GM12891 (cell line): ENCODE data around the gene PLCH2.
"Not testable (repeated sequence)": the region's sequence is repeated elsewhere in the genome, so short reads cannot be mapped to it uniquely, and the experiment has no call there.

ENCODE experiments used
- DNase-seq: peaks from one replicate; pipeline ENCODE4 v3.0.0; 2011; ENCODE audit warnings: low spot score; ENCODE audit not compliant: insufficient read length
- FAIRE-seq: peaks from 2 replicates; lab custom pipeline; 2011; peaks lifted over from hg19 to GRCh38; lab: Jason Lieb, UNC
- PAX5 ChIP-seq: IDR thresholded peaks from 2 replicates; pipeline ENCODE4 v1.6.1; 2011; ENCODE audit warnings: low read length, moderate library complexity, mild to moderate bottlenecking; ENCODE audit not compliant: insufficient read depth, severe bottlenecking
- POLR2A ChIP-seq: IDR thresholded peaks from 2 replicates; pipeline ENCODE4 v1.6.1; 2011; ENCODE audit warnings: low read depth, low read length, control low read depth
- POLR2AphosphoS5 ChIP-seq: IDR thresholded peaks from 2 replicates; pipeline ENCODE4 v1.6.1; 2011; ENCODE audit warnings: low read depth, low read length, control low read depth
- POU2F2 ChIP-seq: IDR thresholded peaks from 2 replicates; pipeline ENCODE4 v1.6.1; 2011; ENCODE audit warnings: low read depth, mild to moderate bottlenecking, control low read depth, low read length, moderate library complexity
- SPI1 ChIP-seq: IDR thresholded peaks from 2 replicates; pipeline ENCODE4 v1.6.1; 2011; ENCODE audit warnings: low read depth, low read length, control low read depth
- TAF1 ChIP-seq: IDR thresholded peaks from 2 replicates; pipeline ENCODE4 v1.6.1; 2011; ENCODE audit warnings: low read depth, low read length, control low read depth

PLCH2 gene

DNA sequence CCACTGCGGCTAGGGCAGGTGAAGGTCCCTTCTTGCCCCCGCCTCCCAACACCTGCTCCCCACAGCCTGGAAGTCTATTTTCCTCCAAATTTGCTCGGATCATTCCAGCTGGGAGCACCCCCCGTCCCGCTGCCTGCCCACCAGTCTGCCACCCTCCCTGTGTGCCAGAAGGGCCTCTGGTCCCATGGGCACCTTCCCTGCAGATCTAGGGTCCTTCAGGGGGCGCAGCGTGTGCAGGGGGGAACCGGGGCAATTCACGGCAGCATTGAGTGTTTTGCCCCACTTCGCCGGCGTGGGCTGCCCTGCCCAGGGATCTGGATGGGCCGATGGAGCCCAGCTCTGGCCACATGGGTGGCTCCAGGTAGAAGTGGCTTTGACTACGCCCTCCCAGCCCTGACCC is 37.4 kb upstream of the PLCH2 start:
- no peak for TF ChIP-seq POLR2AphosphoS5
- TF ChIP-seq PAX5: no peak
- no peak for TF ChIP-seq POLR2A
- no peak for TF ChIP-seq TAF1
- no peak for TF ChIP-seq SPI1
- no peak for TF ChIP-seq POU2F2
- no peak for FAIRE-seq
- no peak for DNase-seq

DNA sequence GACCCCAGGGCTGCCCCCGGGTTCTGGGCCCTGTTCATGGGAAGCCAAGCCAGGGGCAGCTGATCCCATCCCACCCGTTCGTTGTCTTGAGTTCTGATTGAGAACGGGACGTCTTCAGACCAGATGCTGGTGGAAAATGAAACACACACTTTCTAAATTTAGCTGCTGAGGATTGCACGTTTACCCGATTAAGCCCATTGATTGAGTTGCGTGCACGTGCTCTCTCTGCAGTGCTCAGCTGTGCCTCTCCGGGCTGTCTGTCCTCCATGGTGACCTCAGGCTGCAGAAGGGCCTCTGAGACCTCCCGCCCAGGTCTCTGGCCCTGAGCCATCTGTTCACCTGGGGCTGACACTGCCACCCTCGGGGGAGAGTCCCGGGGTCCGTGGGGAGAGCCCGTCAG is 36.7 kb upstream of the PLCH2 start:
- FAIRE-seq (no peak), DNase-seq (no peak)
- no peak for TF ChIP-seq POLR2AphosphoS5
- no peak for TF ChIP-seq PAX5
- TF ChIP-seq SPI1: no peak
- TF ChIP-seq POU2F2: no peak
- no peak for TF ChIP-seq TAF1
- TF ChIP-seq POLR2A: no peak

DNA sequence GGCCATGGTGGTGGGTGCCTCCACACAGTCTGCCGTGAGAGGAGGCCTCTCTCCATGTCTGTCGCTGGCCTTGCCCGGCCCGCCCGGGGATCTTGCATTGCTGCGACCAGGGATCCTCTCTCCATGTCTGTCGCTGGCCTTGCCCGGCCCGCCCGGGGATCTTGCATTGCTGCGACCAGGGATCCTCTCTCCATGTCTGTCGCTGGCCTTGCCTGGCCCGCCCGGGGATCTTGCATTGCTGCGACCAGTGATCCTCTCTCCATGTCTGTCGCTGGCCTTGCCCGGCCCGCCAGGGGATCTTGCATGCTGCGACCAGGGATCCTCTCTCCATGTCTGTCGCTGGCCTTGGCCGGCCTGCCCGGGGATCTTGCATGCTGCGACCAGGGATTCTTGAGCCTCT is 35.7 kb upstream of the PLCH2 start:
- FAIRE-seq: peak; percentile 74
- DNase-seq: not testable (repeated sequence)

DNA sequence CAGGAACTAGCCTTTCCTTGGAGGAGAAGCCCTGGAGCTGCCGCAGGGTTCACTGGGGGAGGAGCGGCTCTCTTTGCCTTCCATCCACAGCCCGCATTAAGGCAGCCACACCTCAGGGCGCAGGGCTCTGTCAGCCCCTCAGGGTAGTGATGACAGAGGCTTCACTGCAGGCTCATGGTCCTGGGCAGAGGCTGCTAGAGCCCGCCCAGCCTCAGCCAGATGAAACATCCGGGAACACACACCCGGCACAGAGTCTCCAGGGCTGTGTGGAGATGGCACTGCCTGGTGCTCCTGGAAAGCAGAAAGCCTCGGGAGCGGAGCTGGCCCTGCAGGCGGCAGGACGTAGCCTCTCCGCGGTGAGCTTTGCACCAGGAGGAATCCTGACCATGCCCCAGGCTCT is 34.3 kb upstream of the PLCH2 start:
- DNase-seq (no peak), FAIRE-seq (no peak)
- TF ChIP-seq POU2F2 (no peak), TAF1 (no peak), PAX5 (no peak), SPI1 (no peak), POLR2A (no peak), POLR2AphosphoS5 (no peak)

DNA sequence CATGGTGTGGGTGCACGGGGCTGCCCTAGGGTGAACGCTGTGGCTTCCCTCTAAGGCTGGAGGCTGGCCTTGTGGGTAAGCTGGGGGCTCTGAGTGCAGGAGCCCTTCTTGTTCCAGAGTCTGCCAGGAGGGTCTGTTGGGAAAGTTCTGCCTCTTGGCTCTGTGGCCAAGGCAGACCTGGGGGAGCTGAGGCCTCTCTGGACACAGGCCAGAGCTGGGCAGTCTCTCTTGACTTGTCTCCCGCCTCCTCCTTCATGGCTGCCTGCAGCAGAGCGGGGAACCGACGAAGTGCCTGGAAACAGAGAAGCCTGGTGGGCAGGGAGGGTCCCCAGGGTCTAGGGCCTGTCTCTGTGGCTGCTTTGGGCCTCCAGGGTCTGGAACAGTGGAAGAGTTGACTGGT is 33.4 kb upstream of the PLCH2 start:
- FAIRE-seq: no peak
- TF ChIP-seq TAF1: no peak
- no peak for DNase-seq

DNA sequence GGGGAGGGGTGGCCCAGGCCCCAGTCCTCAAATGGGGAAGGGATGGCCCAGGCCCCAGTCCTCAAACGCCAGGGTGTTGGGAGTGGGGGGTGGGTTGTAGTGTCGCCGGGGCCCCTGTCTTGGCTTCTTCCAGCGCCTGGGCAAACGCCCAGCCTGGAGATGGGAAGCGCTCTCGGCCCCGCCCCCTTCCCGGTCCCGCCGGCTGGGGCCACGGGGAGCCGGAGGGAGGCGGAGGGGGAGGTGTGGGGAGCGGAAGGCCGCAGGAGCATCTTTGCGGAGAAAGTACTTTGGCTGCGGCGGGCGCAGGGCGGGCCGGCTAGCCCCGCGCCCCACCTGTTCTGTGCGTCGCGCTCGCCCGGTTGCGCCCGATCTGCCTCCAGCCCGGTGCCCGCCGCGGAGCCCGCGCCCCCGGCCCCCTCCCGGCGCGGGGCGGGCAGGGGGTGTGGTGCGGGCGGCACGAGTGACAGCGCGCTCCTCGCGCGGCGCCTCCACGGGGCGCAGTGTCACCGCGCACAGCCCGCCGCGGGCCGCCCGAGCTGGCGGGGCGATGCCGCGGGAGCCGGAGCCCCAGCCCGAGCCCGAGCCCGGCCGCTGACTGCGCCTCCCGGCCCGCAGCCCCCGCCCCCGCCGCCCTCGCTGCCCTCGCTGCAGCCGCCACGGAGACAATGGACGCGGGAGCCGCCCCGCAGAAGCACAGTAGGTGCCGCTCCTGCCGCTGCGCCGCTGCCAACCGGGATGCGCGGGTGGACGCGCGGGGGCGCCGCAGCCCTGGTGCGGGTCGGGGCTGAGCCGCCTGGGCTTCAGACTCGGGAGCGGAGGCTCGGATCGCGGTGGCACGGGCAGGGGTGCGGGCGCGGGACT is 32.6 kb upstream of the PLCH2 start:
- DNase-seq: no peak
- no peak for FAIRE-seq

DNA sequence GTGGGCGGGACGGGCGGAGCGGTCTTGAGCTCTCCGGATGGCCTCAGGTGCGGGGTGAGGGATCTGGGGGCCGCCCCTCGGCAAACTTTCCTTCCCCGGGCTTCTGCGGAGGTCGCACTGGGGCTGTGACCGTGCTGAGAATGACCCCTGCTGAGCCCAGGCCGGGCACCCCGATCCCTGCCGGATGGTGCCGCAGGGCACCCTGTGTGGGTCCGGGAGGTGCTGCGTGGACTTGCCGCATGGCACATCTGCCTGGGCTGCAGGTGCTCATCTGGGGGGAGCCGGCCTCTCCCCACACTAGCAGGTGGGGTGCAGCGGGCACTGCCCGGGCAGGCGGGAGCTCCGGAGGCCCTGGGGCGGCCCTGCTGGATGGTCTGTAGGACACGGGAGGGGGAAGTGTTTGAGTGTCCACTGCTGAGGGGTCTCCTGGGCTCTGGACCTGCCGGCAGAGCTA is 31.9 kb upstream of the PLCH2 start:
- TF ChIP-seq PAX5: no peak
- no peak for TF ChIP-seq POLR2A
- TF ChIP-seq SPI1: no peak
- TF ChIP-seq POLR2AphosphoS5: no peak
- TF ChIP-seq POU2F2: no peak
- TF ChIP-seq TAF1: no peak
- no peak for DNase-seq
- no peak for FAIRE-seq

More for the DNA sequence above, 32.6 kb upstream of the PLCH2 start:
- no peak for TF ChIP-seq SPI1

DNA sequence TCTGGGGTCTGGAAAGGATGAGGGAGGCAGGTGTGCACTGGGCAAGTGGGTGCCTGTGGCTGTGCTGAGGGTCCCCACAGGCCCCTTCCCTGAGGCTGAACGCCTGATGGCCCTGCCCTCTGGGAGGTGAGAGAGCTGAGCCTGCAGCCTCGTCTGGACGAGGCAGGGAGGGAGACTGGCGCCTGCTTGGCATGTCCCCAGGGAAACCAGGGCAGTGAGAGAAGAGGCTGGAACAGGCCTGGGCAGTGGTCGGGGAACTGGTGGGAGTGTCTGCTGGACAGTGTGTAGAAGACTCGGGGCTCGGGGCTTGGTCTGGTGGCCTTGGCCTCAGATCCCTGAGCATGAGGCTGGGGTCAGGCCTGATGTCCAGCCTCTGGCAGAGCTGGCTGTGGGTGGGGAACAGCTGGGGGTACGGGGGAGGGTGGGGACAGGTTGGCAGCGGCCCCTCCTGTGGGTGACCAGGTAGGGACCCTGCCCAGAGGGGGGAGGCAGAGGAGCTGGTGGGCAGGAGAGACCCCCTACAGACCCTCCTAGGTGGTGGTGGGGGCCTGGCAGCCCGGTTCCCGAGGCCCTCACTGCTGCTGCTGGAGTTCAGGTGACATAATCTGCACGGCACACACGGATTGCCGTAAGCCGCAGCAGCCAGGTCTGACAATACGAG is 30.8 kb upstream of the PLCH2 start:
- DNase-seq: no peak
- no peak for FAIRE-seq
- TF ChIP-seq PAX5 (no peak), POU2F2 (no peak), POLR2AphosphoS5 (no peak), POLR2A (no peak)

DNA sequence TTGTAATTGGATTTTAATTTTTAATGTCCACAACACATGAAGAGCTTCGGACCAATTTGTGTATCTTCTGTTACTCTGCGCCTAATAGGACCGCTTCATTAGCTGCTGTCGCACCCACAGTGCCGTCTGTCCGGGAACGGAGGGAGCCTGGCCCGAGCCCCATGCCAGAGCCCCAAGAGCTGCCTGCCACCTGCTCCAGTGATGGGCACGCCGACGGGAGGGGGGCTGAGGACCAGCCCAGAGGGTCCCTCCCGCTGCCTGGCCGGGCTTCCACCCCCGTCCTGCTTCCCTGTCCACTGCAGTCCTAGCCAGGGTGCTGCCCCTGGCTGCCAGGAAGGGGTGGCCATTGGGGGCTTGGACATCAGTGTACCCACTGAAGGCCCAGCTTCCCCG is 30.3 kb upstream of the PLCH2 start:
- no peak for DNase-seq
- FAIRE-seq: no peak
- TF ChIP-seq POLR2AphosphoS5 (no peak), PAX5 (no peak), SPI1 (no peak), TAF1 (no peak), POU2F2 (no peak), POLR2A (no peak)

DNA sequence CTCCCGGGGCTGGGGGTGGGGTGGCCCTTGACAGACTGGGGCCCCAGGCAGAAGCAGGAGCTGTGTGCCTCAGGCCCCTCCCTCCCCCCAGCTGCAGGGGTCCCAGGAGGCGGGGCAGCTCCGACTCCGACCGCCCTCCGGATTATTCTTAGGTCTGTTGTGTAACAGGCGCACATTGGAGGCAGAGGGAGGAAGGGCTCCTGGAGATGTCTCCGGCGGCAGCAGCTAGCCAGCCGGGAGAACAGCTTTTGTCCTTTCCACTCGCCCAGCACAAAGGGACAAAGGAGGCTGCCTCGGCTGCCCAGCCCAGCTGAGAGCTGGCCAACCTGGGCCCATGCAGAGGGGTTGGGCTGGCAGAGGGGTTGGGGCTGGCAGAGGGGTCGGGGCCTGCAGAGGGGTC is 29.7 kb upstream of the PLCH2 start:
- DNase-seq: no peak
- TF ChIP-seq POLR2AphosphoS5 (no peak), POU2F2 (no peak), PAX5 (no peak), POLR2A (no peak), SPI1 (no peak), TAF1 (no peak)
- no peak for FAIRE-seq
